ENCODE measurements around the gene MRPL49. TPM values are rescaled to one million over a fixed set of nuclear protein-coding genes. Genes with fewer than 3 reads are reported as not detected.
A peak's percentile ranks its signal among the peaks of the same experiment; 100 is the strongest.

Gene MRPL49
- total and polyA plus RNA-seq, 9 of the 15 experiments (the other 6 are each of a cell fraction or from before 2014, with no cell fraction given): 74.3 to 132 (median 91.2) TPM

- TF ChIP-seq ZBTB9 (CRISPR knock-in tag; IDR thresholded peaks at IDR 0.05) (no peak), MLX (CRISPR knock-in tag; conservative IDR thresholded peaks at IDR 0.05) (no peak), POLR2A (conservative IDR thresholded peaks at IDR 0.05) (no peak), BCL6 (CRISPR knock-in tag; IDR thresholded peaks at IDR 0.05) (no peak), NR2C2 (CRISPR knock-in tag; IDR thresholded peaks at IDR 0.05) (0 out of 2 replicates have a peak, but pooled peaks have one; percentile 23), NR2C2 (tag; IDR thresholded peaks at IDR 0.05) (peak; percentile 85), FOXA3 (CRISPR knock-in tag; conservative IDR thresholded peaks at IDR 0.05 in 1 of 2, IDR thresholded peaks at IDR 0.05 in 1 of 2) (no peak), THAP12 (CRISPR knock-in tag; IDR thresholded peaks at IDR 0.05) (no peak), MEF2A (IDR thresholded peaks at IDR 0.05; ENCODE audit: control insufficient read depth, low read depth, low read length) (no peak), DNMT1 (IDR thresholded peaks at IDR 0.05) (no peak), SPI1 (IDR thresholded peaks at IDR 0.05; ENCODE audit: borderline replicate concordance, low read depth, low read length) (no peak), THAP7 (CRISPR knock-in tag; IDR thresholded peaks at IDR 0.05) (no peak), STAG1 (CRISPR knock-in tag; IDR thresholded peaks at IDR 0.05; ENCODE audit: borderline replicate concordance) (no peak), RBM22 (IDR thresholded peaks at IDR 0.05; ENCODE audit: low read depth, low read length, poor library complexity, severe bottlenecking) (no peak), E2F6 (IDR thresholded peaks at IDR 0.05; ENCODE audit: borderline replicate concordance in 1 of 2, extremely low read depth in 1 of 2, insufficient read depth in 1 of 2, insufficient read length in 1 of 2, low read depth in 1 of 2, low read length in 1 of 2, poor library complexity in 1 of 2, severe bottlenecking in 1 of 2) (no peak), CREB5 (CRISPR knock-in tag; IDR thresholded peaks at IDR 0.05) (no peak), MEF2D (tag; conservative IDR thresholded peaks at IDR 0.05; ENCODE audit: low read depth) (no peak), FOXK2 (conservative IDR thresholded peaks at IDR 0.05 in 1 of 2, IDR thresholded peaks at IDR 0.05 in 1 of 2; ENCODE audit: low read depth in 2 of 2) (no peak), ZNF830 (CRISPR knock-in tag; IDR thresholded peaks at IDR 0.05) (no peak), GATAD2A (IDR thresholded peaks at IDR 0.05) (no peak), MIER1 (IDR thresholded peaks at IDR 0.05; ENCODE audit: low read depth) (0 out of 2 replicates have a peak, but pooled peaks have one; percentile 34), ZNF143 (CRISPR knock-in tag; IDR thresholded peaks at IDR 0.05) (no peak; the same call in 1 of the 2 replicates)
Observed at GRCh38 chr11:65121447-65121864, 665 bp upstream of the MRPL49 start (continued).
